DND-41 (cell line): ENCODE data around the gene ITGB1BP1.

Experiments used
- ATAC-seq: fragments of 200-7000 bp; cut with Tn5 transposase; 3 replicates; pipeline ENCODE4 v1.9.1; 2021; ENCODE audit warnings: low read depth; ENCODE audit not compliant: insufficient read depth
- DNase-seq: peaks from one replicate; pipeline ENCODE4 v3.0.0-alpha.2; 2020
- H2AFZ ChIP-seq: 2 replicates; pipeline ENCODE4 v1.6.0; 2012; ENCODE audit warnings: low read depth, low read length
- H3K27ac ChIP-seq: 2 replicates; pipeline ENCODE4 v1.5.1; 2012; ENCODE audit warnings: low read length, inconsistent platforms
- H3K27me3 ChIP-seq: fragments of 200-600 bp; sonication (generic); 2 replicates; pipeline ENCODE4 v1.6.0; 2012; ENCODE audit warnings: low read length, mild to moderate bottlenecking, inconsistent platforms; ENCODE audit not compliant: insufficient read depth, poor library complexity
- H3K36me3 ChIP-seq: 2 replicates; pipeline ENCODE4 v1.5.1; 2012; ENCODE audit warnings: low read length, inconsistent platforms; ENCODE audit not compliant: insufficient read depth
- H3K4me1 ChIP-seq: 2 replicates; pipeline ENCODE4 v1.5.1; 2012; ENCODE audit warnings: mild to moderate bottlenecking, low read length; ENCODE audit not compliant: insufficient read depth
- H3K4me2 ChIP-seq: 2 replicates; pipeline ENCODE4 v1.6.0; 2012; ENCODE audit warnings: mild to moderate bottlenecking, moderate library complexity, low read length, inconsistent platforms; ENCODE audit not compliant: insufficient read depth
- H3K4me3 ChIP-seq, 2 experiments: fragments of 200-600 bp in 1 of 2; shearing (Covaris generic) in 1 of 2; 2 replicates each; pipeline ENCODE4 v1.5.1; 2012 to 2016; ENCODE audit warnings: inconsistent platforms in 2 of 2, low read length in 2 of 2, mild to moderate bottlenecking in 2 of 2, low read depth in 1 of 2, moderate library complexity in 1 of 2
- H3K79me2 ChIP-seq: 2 replicates; pipeline ENCODE4 v1.6.0; 2012; ENCODE audit warnings: low read length, inconsistent platforms; ENCODE audit not compliant: insufficient read depth
- H3K9ac ChIP-seq: 2 replicates; pipeline ENCODE4 v1.6.0; 2012; ENCODE audit warnings: low read depth, mild to moderate bottlenecking, inconsistent platforms, low read length, moderate library complexity
- H3K9me3 ChIP-seq: 2 replicates; pipeline ENCODE4 v1.5.1; 2012; ENCODE audit warnings: low read length, moderate library complexity, mild to moderate bottlenecking, inconsistent platforms; ENCODE audit not compliant: insufficient read depth, severe bottlenecking
- H4K20me1 ChIP-seq: 2 replicates; pipeline ENCODE4 v1.6.0; 2012; ENCODE audit warnings: low read length; ENCODE audit not compliant: insufficient read depth
- CTCF ChIP-seq: IDR thresholded peaks from 2 replicates; pipeline ENCODE4 v1.5.1; 2012; ENCODE audit warnings: borderline replicate concordance, low read length, moderate library complexity, mild to moderate bottlenecking; ENCODE audit not compliant: poor library complexity, severe bottlenecking; ENCODE audit errors: extremely low read depth
- EZH2 ChIP-seq: IDR thresholded peaks from 3 replicates; pipeline ENCODE4 v1.6.1; 2012; ENCODE audit warnings: borderline replicate concordance, low read depth, mild to moderate bottlenecking, moderate library complexity, low read length, inconsistent platforms; ENCODE audit not compliant: severe bottlenecking

Gene ITGB1BP1

GRCh38 chr2:9384521-9384920 is 38.8 kb downstream of the ITGB1BP1 start:
- H2AFZ ChIP-seq = no peak overlapping the region
- H3K4me2 ChIP-seq = no peak overlapping the region
- H3K4me3 ChIP-seq = no peak overlapping the region
- H3K9ac ChIP-seq = no peak overlapping the region
- no peaks in the 10 kb centered on the region for H3K4me1 ChIP-seq
- ATAC-seq (no peak), DNase-seq (no peak)
- H3K36me3 ChIP-seq = peaks cover 53% of the 10 kb centered on the region
- H3K27ac ChIP-seq = no peak overlapping the region
- H4K20me1 ChIP-seq = no peaks in the 10 kb centered on the region
- no peaks in the 10 kb centered on the region for H3K27me3 ChIP-seq
- no peaks in the 10 kb centered on the region for H3K79me2 ChIP-seq
- H3K9me3 ChIP-seq = no peaks in the 10 kb centered on the region
- TF ChIP-seq CTCF = no peak
- TF ChIP-seq EZH2 = no peak

DNA sequence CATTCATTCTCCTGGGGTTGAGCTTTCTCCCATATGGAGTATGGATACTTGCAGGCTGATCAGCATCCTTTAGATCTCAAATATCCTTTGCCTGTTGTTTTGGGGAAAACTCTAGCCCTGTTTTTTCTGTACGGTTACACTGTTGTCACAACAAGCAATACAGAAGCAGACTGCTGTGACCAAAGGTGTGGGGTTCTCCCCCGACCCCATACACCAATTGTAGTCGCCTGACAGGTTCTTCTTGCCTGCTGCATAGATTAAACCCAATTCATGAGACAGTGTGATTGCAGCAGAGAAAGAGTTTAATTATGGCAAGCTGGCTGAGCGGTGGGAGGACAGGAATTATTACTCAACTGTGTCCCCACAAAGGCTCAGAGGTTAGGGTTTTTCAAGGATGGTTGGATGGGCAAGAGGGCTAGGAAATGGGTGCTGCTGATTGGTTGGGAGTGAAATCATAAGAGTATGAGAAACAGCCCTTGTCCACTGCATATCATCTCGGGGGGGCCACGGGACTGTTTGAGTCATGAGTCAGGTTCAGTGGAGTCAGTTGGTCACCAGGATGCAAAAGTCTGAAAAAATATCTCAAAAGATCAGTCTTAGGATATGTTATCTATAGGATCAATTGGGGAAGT is 40.6 kb downstream of the ITGB1BP1 start:
- Histone ChIP-seq H3K9ac (no peak overlapping the region), H3K27me3 (no peaks in the 10 kb centered on the region), H3K4me2 (no peak overlapping the region), H3K9me3 (no peaks in the 10 kb centered on the region), H3K4me1 (no peaks in the 10 kb centered on the region), H3K27ac (no peak overlapping the region), H3K36me3 (peaks cover 45% of the 10 kb centered on the region), H4K20me1 (no peaks in the 10 kb centered on the region), H3K4me3 (no peak overlapping the region), H3K79me2 (no peaks in the 10 kb centered on the region), H2AFZ (no peak overlapping the region)
- no peak for DNase-seq
- TF ChIP-seq CTCF = no peak
- TF ChIP-seq EZH2 = no peak
- ATAC-seq = no peak

DNA sequence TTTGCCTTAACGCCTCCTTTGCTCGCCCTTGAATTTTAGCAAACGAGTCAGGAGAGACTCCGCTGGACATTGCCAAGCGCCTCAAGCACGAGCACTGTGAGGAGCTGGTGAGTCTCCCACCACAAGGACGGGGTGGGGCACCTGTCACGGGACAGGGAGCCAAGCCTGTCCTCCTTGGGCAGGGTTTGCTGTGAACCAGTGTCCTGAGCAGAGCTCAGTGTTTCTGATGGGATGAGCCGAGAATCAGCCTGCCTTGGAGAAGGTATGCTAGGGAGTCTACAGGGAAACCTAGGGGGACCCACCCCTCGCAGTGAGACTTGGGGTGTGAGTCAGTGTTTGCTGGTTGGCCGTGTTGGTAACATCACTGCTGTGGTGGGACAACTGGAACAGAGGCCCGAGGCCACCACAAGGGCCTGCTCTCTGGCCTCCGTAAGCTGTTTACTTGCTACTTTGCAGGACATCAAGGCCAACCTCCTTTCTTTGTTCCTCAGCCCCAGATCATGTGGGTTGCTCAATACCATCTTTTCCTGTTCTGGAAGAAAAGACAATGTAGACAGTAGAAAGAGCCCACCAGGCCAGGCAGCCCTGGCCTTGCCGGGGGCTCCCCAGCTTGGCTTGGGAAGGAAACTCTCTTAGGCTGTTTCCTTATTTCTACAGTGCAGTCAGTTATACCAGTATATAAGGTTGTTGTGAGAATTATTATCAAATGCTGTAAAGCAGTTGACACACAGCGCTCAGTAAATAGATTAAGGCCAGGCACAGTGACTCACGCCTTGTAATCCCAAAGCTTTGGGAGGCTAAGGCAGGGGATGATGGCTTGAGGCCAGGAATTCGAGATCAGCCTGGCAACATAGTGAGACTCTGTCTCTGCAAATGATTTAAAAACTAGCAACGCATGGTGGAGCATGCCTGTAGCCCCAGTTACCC is 42.4 kb downstream of the ITGB1BP1 start:
- no peak for ATAC-seq
- no peak overlapping the region for H3K27ac ChIP-seq
- H4K20me1 ChIP-seq = no peaks in the 10 kb centered on the region
- H3K4me3 ChIP-seq = no peak overlapping the region
- TF ChIP-seq CTCF (no peak), EZH2 (no peak)
- no peak overlapping the region for H3K4me2 ChIP-seq
- no peaks in the 10 kb centered on the region for H3K27me3 ChIP-seq
- H3K9ac ChIP-seq = no peak overlapping the region
- no peak for DNase-seq
- no peaks in the 10 kb centered on the region for H3K9me3 ChIP-seq
- peaks cover 43% of the 10 kb centered on the region for H3K36me3 ChIP-seq
- H3K4me1 ChIP-seq = no peaks in the 10 kb centered on the region
- H3K79me2 ChIP-seq = no peaks in the 10 kb centered on the region
- H2AFZ ChIP-seq = no peak overlapping the region
